HL-60 (cell line): ENCODE results near the gene MEIOSIN.

Experiments used
- CTCF ChIP-seq: IDR thresholded peaks from one replicate; pipeline ENCODE4 v1.5.1; 2011; ENCODE audit warnings: low read length, control low read depth, inconsistent platforms; ENCODE audit not compliant: insufficient read depth
- POLR2AphosphoS5 ChIP-seq: IDR thresholded peaks from 2 replicates; pipeline ENCODE4 v1.6.1; 2012; ENCODE audit warnings: low read depth
- SPI1 ChIP-seq: IDR thresholded peaks from 2 replicates; pipeline ENCODE4 v1.6.1; 2012; ENCODE audit warnings: low read depth, mild to moderate bottlenecking, borderline replicate concordance
- TF ChIP-seq, protein P1 (sequence below): IDR thresholded peaks from 2 replicates; pipeline ENCODE4 v1.6.1; 2012; ENCODE audit warnings: low read depth; ENCODE audit not compliant: insufficient replicate concordance

- TF ChIP-seq CTCF (no peak), POLR2AphosphoS5 (no peak), SPI1 (no peak)
- TF ChIP-seq, protein P1, sequence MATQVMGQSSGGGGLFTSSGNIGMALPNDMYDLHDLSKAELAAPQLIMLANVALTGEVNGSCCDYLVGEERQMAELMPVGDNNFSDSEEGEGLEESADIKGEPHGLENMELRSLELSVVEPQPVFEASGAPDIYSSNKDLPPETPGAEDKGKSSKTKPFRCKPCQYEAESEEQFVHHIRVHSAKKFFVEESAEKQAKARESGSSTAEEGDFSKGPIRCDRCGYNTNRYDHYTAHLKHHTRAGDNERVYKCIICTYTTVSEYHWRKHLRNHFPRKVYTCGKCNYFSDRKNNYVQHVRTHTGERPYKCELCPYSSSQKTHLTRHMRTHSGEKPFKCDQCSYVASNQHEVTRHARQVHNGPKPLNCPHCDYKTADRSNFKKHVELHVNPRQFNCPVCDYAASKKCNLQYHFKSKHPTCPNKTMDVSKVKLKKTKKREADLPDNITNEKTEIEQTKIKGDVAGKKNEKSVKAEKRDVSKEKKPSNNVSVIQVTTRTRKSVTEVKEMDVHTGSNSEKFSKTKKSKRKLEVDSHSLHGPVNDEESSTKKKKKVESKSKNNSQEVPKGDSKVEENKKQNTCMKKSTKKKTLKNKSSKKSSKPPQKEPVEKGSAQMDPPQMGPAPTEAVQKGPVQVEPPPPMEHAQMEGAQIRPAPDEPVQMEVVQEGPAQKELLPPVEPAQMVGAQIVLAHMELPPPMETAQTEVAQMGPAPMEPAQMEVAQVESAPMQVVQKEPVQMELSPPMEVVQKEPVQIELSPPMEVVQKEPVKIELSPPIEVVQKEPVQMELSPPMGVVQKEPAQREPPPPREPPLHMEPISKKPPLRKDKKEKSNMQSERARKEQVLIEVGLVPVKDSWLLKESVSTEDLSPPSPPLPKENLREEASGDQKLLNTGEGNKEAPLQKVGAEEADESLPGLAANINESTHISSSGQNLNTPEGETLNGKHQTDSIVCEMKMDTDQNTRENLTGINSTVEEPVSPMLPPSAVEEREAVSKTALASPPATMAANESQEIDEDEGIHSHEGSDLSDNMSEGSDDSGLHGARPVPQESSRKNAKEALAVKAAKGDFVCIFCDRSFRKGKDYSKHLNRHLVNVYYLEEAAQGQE: no peak
Observed at GRCh38 chr19:45794627-45795026, 61.4 kb downstream of the MEIOSIN start.
